ENCODE results near the gene ANAPC4. TPM values are rescaled to one million over a fixed set of nuclear protein-coding genes. Genes with fewer than 3 reads are reported as not detected.

ANAPC4 gene
- total RNA-seq, 1 donor from 2014 or later, result 36.0 TPM

- Mint-ChIP-seq H3K4me1 (ENCODE audit: low read depth) (peaks cover 7% of the 10 kb centered on the region), H3K27me3 (ENCODE audit: insufficient read depth) (no peaks in the 10 kb centered on the region), H3K27ac (no peak overlapping the region), H3K4me3 (no peak overlapping the region), H3K36me3 (ENCODE audit: low read depth) (peaks cover 7% of the 10 kb centered on the region), H3K9me3 (no peaks in the 10 kb centered on the region)
- intact Hi-C loops (cut with micrococcal nuclease), result no loop called here
- DNase-seq (ENCODE audit: low spot score), result no peak
Observed at GRCh38 chr4:25425361-25425760, 48.3 kb downstream of the ANAPC4 start.

- Mint-ChIP-seq H3K4me1 (ENCODE audit: low read depth) (no peaks in the 10 kb centered on the region), H3K27me3 (ENCODE audit: insufficient read depth) (no peaks in the 10 kb centered on the region), H3K27ac (no peak overlapping the region), H3K36me3 (ENCODE audit: low read depth) (peaks cover 3% of the 10 kb centered on the region), H3K9me3 (peaks cover 3% of the 10 kb centered on the region), H3K4me3 (no peak overlapping the region)
- DNase-seq (ENCODE audit: low spot score), result no peak
- intact Hi-C loops (cut with micrococcal nuclease), result no loop called here
Observed at GRCh38 chr4:25427871-25428270, 50.8 kb downstream of the ANAPC4 start.

- Mint-ChIP-seq H3K9me3 (peaks cover 3% of the 10 kb centered on the region), H3K27ac (no peak overlapping the region), H3K36me3 (ENCODE audit: low read depth) (peaks cover 3% of the 10 kb centered on the region), H3K4me3 (no peak overlapping the region), H3K4me1 (ENCODE audit: low read depth) (no peaks in the 10 kb centered on the region), H3K27me3 (ENCODE audit: insufficient read depth) (no peaks in the 10 kb centered on the region)
- DNase-seq (ENCODE audit: low spot score), result no peak
- intact Hi-C loops (cut with micrococcal nuclease), result no loop called here
Observed at GRCh38 chr4:25430630-25431029, 53.6 kb downstream of the ANAPC4 start.

- Mint-ChIP-seq H3K27ac (no peak overlapping the region), H3K27me3 (ENCODE audit: insufficient read depth) (peaks cover 1% of the 10 kb centered on the region), H3K9me3 (peaks cover 3% of the 10 kb centered on the region), H3K4me3 (no peak overlapping the region), H3K4me1 (ENCODE audit: low read depth) (no peaks in the 10 kb centered on the region), H3K36me3 (ENCODE audit: low read depth) (no peaks in the 10 kb centered on the region)
- DNase-seq (ENCODE audit: low spot score), result no peak
- intact Hi-C loops (cut with micrococcal nuclease), result no loop called here
Observed at GRCh38 chr4:25433966-25434827, 57.1 kb downstream of the ANAPC4 start.

- no peaks in the 10 kb centered on the region for H3K4me1 Mint-ChIP-seq (ENCODE audit: low read depth)
- H3K36me3 Mint-ChIP-seq (ENCODE audit: low read depth), result no peaks in the 10 kb centered on the region
- intact Hi-C loops (cut with micrococcal nuclease), result no loop called here
- no peak overlapping the region for H3K4me3 Mint-ChIP-seq
- peaks cover 4% of the 10 kb centered on the region for H3K27me3 Mint-ChIP-seq (ENCODE audit: insufficient read depth)
- H3K27ac Mint-ChIP-seq, result no peak overlapping the region
- no peak for DNase-seq (ENCODE audit: low spot score)
- H3K9me3 Mint-ChIP-seq, result no peaks in the 10 kb centered on the region
Observed at GRCh38 chr4:25437926-25438325, 60.9 kb downstream of the ANAPC4 start.

- Mint-ChIP-seq H3K27ac (no peak overlapping the region), H3K4me1 (ENCODE audit: low read depth) (no peaks in the 10 kb centered on the region), H3K4me3 (no peak overlapping the region), H3K36me3 (ENCODE audit: low read depth) (no peaks in the 10 kb centered on the region), H3K27me3 (ENCODE audit: insufficient read depth) (peaks cover 4% of the 10 kb centered on the region), H3K9me3 (no peaks in the 10 kb centered on the region)
- intact Hi-C loops (cut with micrococcal nuclease), result loop anchor here (1.0 kb wide), 2 partner anchors 328 to 423 kb away; no protein-coding TSS in a partner anchor
- DNase-seq (ENCODE audit: low spot score), result peak; percentile 49
Observed at GRCh38 chr4:25439918-25440477, 62.9 kb downstream of the ANAPC4 start.

- Mint-ChIP-seq H3K27ac (no peak overlapping the region), H3K4me1 (ENCODE audit: low read depth) (no peaks in the 10 kb centered on the region), H3K9me3 (no peaks in the 10 kb centered on the region), H3K27me3 (ENCODE audit: insufficient read depth) (peaks cover 4% of the 10 kb centered on the region), H3K36me3 (ENCODE audit: low read depth) (no peaks in the 10 kb centered on the region), H3K4me3 (no peak overlapping the region)
- intact Hi-C loops (cut with micrococcal nuclease), result loop anchor here (1.0 kb wide), 2 partner anchors 328 to 423 kb away; no protein-coding TSS in a partner anchor
- DNase-seq (ENCODE audit: low spot score), result no peak
Observed at GRCh38 chr4:25440478-25441030, 63.5 kb downstream of the ANAPC4 start.

- H3K27ac Mint-ChIP-seq, result no peak overlapping the region
- no peaks in the 10 kb centered on the region for H3K36me3 Mint-ChIP-seq (ENCODE audit: low read depth)
- no peaks in the 10 kb centered on the region for H3K9me3 Mint-ChIP-seq
- intact Hi-C loops (cut with micrococcal nuclease), result no loop called here
- H3K27me3 Mint-ChIP-seq (ENCODE audit: insufficient read depth), result peaks cover 4% of the 10 kb centered on the region
- no peak overlapping the region for H3K4me3 Mint-ChIP-seq
- H3K4me1 Mint-ChIP-seq (ENCODE audit: low read depth), result no peaks in the 10 kb centered on the region
- no peak for DNase-seq (ENCODE audit: low spot score)
Observed at GRCh38 chr4:25441519-25442117, 64.6 kb downstream of the ANAPC4 start.

GRCh38 chr4:25442863-25443307 is 65.8 kb downstream of the ANAPC4 start:
- no peak for DNase-seq (ENCODE audit: low spot score)
- H3K36me3 Mint-ChIP-seq (ENCODE audit: low read depth), result no peaks in the 10 kb centered on the region
- H3K4me3 Mint-ChIP-seq, result no peak overlapping the region
- no peaks in the 10 kb centered on the region for H3K4me1 Mint-ChIP-seq (ENCODE audit: low read depth)
- no peaks in the 10 kb centered on the region for H3K9me3 Mint-ChIP-seq
- no peak overlapping the region for H3K27ac Mint-ChIP-seq
- intact Hi-C loops (cut with micrococcal nuclease), result no loop called here
- peaks cover 4% of the 10 kb centered on the region for H3K27me3 Mint-ChIP-seq (ENCODE audit: insufficient read depth)

- intact Hi-C loops (cut with micrococcal nuclease), result no loop called here
- H3K27ac Mint-ChIP-seq, result no peak overlapping the region
- no peaks in the 10 kb centered on the region for H3K36me3 Mint-ChIP-seq (ENCODE audit: low read depth)
- no peaks in the 10 kb centered on the region for H3K4me1 Mint-ChIP-seq (ENCODE audit: low read depth)
- no peak overlapping the region for H3K4me3 Mint-ChIP-seq
- DNase-seq (ENCODE audit: low spot score), result no peak
- peaks cover 2% of the 10 kb centered on the region for H3K27me3 Mint-ChIP-seq (ENCODE audit: insufficient read depth)
- no peaks in the 10 kb centered on the region for H3K9me3 Mint-ChIP-seq
Observed at GRCh38 chr4:25443851-25444250, 66.8 kb downstream of the ANAPC4 start.

- no peaks in the 10 kb centered on the region for H3K27me3 Mint-ChIP-seq (ENCODE audit: insufficient read depth)
Observed at GRCh38 chr4:25446611-25447010, 69.5 kb downstream of the ANAPC4 start.

GRCh38 chr4:25448379-25449109 is 71.5 kb downstream of the ANAPC4 start:
- no peak for DNase-seq (ENCODE audit: low spot score)
- H3K9me3 Mint-ChIP-seq, result no peaks in the 10 kb centered on the region
- no peaks in the 10 kb centered on the region for H3K36me3 Mint-ChIP-seq (ENCODE audit: low read depth)
- no peaks in the 10 kb centered on the region for H3K27me3 Mint-ChIP-seq (ENCODE audit: insufficient read depth)
- H3K4me3 Mint-ChIP-seq, result no peak overlapping the region
- no peak overlapping the region for H3K27ac Mint-ChIP-seq
- intact Hi-C loops (cut with micrococcal nuclease), result no loop called here
- H3K4me1 Mint-ChIP-seq (ENCODE audit: low read depth), result no peaks in the 10 kb centered on the region

More at GRCh38 chr4:25446611-25447010, 69.5 kb downstream of the ANAPC4 start:
- Mint-ChIP-seq H3K9me3 (no peaks in the 10 kb centered on the region), H3K36me3 (ENCODE audit: low read depth) (no peaks in the 10 kb centered on the region), H3K27ac (no peak overlapping the region), H3K4me3 (no peak overlapping the region), H3K4me1 (ENCODE audit: low read depth) (no peaks in the 10 kb centered on the region)
- intact Hi-C loops (cut with micrococcal nuclease), result no loop called here
- no peak for DNase-seq (ENCODE audit: low spot score)
